Stimulated activated CD4-positive, alpha-beta T cell treated with anti-CD3 and anti-CD28 coated beads, Interleukin-1b, Interleukin-23, amount 100 ng/mL, for 1 hour (primary cell): ENCODE results near the gene PLCG2.
"Not testable (repeated sequence)": the region's sequence is repeated elsewhere in the genome, so short reads cannot be mapped to it uniquely, and the experiment has no call there.

Experiments used
- DNase-seq, 2 donors: peaks; one replicate each; pipeline ENCODE4 v3.0.0-alpha.2; 2020; ENCODE audit warnings: low read depth in 2 of 2

PLCG2 gene

DNA sequence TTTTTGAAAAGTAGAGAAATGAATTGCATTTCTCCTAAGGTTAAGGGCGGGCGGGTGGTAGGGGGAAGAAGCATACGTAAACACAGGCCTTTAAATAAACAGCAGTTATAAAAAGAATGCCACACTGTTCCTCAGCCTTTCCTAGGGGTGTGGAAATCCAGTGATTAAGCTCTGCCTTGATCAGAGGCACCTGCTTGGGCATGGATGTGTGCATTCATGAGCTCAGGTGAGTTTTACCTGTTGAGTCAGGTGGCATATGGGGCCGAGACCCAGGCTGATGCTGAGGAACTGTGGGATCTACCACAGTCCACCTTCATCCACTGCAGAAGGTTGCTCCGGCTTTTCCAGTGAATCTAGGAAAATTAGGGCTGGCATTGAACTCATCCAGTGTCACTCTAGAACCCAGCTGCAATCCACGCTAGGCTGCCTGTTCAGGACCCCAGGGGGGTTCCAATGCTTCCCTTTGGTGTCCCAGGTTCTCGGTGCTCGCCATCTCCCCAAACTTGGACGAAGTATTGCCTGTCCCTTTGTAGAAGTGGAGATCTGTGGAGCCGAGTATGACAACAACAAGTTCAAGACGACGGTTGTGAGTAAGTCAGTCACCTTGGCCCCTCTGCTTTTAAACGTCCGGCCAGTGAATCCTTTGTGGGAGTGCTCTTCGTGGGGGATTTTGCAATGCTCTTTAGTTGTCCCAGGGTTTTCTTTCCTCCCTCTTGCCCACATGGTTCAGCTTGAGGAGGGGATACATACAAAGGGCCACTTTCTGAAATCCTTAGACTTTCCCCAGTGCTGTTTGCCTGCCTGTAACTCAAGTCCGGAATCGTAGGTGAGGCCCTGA, 159.5 kb downstream of the PLCG2 start:
- no peak for DNase-seq

DNA sequence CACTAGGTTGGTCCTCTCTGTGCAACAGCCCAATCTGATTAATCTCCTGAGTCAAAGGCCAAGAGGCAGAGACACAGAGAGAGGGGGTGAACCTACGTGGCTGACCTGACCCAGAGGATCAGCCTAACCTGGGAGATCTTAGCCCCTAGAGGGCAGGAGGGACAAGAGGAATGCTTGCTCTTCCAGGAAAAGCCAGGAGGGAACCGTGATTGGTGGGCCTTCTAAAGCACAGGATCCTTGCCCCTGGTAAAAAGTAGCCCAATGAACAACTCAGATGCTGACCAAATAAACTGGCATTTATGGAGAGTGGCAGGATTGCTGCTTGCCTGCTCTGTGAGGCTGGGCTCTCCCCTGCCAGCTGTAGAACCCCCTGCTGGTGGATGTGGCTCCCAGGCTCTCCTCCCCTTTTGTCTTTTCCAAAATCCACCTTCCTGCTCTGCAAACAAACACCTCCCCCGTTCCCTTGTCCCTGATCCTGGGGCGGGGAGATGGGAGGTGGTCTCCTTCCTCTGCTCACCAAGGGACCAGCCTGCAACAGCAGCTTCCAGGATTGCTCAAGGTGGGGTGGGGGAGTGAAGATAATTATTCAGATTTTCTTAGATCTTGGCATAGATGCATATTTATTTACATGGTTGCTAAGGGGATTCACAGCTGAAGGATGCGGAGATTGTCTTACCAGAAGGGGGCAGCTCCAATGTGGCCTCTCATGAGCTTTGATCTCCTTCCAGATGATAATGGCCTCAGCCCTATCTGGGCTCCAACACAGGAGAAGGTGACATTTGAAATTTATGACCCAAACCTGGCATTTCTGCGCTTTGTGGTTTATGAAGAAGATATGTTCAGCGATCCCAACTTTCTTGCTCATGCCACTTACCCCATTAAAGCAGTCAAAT, 160.3 kb downstream of the PLCG2 start:
- DNase-seq: no peak

DNA sequence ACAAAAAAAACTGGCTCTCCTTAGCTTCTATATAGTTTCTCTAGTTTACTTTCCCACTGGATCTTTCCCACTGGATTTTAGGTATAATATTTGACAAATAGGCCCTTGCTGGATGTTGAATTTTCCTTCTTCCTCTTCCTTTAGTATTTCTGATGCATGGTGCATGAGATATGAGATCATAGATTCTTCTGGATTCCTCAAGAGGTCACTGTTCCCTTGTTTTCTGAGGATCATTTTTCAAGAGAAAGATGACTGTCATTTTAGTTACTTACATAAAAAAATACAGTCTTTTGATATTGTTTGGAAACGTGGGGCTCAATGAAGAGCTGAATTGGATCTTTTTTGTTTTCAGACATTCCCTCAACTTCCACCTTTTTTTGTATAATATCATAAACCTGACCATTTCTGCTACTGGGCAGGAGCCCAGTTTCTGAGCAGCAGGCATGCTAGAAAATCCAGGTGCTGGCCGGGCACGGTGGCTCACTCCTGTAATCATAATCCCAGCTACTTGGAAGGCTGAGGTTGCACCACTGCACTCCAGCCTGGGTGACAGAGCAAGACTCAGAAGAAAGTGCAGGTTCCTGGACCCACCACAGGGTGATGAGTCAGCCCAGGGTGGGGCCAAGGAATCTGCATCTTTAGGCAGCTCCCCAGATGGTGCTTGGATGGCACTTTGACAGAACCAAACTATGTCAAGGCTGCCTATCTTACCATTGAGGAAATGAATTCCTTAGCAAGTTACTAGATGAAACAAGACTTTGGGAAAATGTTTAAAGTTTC, 161.9 kb downstream of the PLCG2 start:
- no peak for DNase-seq

DNA sequence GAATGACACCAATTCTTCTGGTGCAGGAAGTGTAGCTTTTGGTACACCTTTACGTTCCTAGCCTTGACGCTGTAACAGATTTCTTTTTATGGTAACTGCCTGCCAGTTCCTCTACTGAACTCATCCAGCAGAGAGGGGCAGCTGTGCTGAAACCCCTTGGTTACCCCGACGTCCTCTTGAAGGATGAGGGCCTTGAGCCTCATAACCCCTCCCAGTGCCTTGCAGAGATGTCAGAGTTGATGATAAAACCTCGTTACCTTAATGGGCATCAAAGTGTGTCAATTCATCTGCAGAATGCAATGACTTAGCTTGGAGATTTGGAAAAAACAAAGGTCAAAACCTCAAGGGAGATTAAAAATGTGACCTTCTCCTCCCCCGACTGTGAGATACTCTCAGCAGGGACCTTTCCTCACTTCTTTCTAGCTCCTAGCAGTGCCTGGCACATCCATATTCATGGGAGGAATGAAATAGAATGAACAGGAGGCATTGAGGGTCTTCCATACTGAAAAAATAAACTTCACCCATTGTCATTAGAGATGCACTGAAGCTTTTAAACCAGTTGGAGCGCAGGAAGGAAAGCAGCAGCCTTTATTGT, 163.0 kb downstream of the PLCG2 start:
- DNase-seq: no peak

DNA sequence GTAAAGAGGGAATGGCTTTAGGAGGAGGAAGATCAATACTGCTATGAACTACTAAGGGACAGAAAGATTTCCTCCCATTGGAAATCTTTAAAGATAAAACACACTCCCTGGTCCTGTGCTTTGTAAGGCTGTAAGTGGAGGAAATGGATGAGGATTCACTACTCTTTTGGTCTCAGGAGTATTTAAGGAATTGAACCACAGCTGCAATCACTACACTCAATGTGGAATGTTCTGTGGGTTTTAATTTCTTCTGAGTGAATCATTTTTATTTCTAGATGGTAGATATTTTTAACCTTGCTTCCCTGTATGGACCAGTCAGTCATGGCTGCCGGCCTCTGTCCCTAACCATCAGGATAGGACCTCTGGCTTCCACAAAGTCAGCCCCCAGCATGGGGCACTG, 166.6 kb downstream of the PLCG2 start:
- no peak for DNase-seq

DNA sequence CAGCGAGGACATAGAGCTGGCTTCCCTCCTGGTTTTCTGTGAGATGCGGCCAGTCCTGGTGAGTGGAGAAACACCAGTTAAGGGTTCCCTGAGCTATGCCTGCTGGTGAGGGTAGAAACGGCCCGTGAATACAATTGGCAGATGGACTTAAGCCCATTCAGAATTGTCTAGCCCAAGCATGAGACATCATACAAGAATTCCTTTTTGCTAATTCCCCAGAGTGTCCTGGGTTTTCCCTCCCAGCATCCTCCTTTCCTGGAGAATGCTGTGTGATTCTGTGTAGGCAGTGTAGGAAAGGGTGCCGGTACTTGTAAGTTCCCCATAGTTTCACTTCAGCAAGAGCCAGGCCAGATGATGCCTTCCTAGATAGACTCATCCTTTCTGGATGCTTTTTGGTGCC, 167.1 kb downstream of the PLCG2 start:
- no peak for DNase-seq

DNA sequence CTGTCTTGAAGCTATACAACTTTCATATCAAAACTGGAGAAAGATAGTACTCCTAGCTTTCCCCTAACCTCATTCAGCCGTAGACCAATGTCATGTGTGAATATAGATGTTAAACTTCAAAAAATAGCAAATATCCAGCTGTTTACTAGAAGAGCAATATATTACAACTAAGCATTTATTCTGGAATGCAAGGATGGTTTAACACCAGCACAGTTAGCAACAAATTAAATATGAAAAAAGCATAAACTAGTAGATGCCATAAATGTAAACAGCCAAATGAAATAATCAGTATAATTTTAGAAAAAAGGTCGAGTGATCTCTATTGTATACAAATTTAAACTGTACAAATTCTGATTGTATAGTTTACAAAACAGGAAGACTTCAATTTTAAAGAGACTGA, 172.5 kb downstream of the PLCG2 start:
- no peak for DNase-seq

DNA sequence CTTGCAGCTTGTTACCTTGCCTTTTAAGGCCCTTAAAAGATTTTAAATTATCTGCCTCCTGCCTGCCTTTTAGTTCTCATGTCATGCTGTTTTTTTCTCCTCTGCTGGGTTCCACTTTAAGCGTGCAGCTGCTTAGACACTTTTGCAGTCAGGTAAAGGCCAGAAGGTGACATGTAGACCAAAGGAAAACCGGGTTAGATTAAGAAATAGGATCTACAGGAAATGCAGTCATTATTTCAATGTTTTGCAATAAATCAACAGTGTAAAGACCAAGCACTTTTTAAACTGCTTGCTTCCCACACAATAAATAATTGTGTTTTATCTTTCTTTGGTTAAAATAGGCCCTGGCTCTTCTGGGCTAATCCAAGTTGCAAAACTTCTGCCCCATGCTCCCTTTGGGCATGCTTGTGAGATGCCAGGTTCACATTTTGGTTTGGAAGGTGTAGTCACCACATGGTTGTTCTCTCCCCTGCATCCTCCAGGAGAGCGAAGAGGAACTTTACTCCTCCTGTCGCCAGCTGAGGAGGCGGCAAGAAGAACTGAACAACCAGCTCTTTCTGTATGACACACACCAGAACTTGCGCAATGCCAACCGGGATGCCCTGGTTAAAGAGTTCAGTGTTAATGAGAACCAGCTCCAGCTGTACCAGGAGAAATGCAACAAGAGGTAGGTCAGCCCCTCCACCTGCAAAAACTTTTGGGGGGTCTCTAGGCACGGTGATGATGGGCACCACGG, 177.3 kb downstream of the PLCG2 start:
- no peak for DNase-seq

DNA sequence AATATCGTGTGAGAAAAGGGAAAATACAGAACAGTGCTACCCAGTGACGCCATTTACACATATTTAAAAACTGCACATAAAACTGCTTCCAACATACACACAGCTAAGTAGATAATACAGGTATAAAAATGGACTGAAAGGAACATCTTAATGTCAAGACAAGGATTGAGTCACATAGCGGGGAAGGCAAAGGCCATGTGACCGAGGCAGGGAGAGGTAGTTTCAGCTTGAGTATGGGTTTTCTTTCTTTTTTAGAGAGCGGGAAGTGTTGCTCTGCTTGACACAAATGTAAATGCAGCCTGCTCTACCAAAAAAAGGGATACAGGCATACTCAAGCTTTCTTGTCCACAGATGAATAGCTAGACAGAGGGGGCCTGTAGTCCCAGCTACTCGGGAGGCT, 185.7 kb downstream of the PLCG2 start:
- no peak for DNase-seq

DNA sequence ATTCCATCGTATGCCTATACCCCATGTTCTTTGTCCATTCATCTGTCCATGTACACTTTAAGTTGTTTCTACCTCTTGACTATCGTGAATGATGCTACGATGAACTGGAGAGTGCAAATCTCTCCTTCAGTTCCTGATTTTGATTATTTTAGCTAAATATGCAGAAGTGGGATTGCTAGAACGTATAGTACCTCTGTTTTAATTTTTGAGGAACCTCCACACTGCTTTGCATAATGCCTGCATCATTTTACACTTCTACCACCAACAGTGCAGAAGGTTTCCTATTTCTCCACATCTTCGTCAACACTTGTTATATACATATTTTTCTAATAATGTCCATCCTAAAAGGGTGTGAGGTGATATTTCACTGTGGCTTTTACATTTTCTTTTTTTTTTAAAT, 188.3 kb downstream of the PLCG2 start:
- DNase-seq: no peak

DNA sequence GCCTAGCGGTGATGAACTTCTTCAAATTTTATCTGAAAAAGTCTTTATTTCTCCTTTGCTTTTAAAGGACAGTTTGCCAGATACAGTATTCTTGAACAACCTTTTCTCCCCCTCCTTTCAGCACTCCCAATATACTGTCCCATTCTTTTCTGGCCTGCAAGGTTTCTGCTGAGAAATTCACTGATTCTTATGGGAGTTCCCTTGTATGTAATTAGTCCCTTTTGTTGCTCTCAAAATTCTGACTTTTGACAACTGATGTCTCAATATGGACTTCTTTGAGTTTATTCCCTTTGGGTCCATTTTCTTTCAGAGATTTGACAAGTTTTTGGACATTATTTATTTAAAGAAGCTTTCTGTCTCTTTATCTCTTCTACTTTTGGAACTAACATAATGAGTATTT, 192.8 kb downstream of the PLCG2 start:
- DNase-seq: no peak

DNA sequence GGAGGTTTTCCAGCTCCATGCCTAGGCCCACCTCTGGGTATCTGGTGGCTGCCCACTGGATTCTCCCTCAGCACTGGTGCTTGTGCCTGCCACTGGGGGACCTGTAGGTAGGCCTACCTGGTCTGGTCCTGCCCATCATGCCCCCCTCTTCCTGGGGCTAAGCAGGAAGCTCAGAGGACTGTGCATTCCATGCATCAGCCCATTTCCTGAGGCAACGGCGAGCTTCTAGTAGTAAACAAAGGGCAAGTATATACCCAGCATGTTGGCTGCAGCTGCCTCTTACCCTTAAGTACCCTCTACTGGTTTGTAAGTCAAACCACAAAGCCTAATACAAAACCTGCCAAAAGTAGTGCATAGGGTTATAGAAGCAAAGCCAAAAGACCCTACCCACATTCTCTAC, 194.6 kb downstream of the PLCG2 start:
- DNase-seq: no peak

DNA sequence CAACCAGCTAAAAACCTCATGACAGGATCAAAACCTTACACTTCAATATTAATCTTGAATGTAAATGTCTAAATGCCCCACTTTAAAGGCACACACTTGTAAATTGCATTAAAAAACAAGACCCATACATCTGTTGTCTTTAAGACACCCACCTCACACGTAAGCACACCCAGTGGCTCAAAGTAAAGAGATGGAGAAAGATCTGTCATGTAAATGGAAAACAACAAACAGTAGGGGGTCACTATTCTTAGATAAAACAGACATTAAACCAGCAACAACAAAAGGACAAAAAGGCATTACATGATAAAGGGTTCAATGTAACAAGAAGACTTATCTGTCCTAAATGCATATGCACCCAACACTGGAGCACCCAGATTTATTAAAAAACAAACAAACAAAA, 196.5 kb downstream of the PLCG2 start:
- DNase-seq: no peak

DNA sequence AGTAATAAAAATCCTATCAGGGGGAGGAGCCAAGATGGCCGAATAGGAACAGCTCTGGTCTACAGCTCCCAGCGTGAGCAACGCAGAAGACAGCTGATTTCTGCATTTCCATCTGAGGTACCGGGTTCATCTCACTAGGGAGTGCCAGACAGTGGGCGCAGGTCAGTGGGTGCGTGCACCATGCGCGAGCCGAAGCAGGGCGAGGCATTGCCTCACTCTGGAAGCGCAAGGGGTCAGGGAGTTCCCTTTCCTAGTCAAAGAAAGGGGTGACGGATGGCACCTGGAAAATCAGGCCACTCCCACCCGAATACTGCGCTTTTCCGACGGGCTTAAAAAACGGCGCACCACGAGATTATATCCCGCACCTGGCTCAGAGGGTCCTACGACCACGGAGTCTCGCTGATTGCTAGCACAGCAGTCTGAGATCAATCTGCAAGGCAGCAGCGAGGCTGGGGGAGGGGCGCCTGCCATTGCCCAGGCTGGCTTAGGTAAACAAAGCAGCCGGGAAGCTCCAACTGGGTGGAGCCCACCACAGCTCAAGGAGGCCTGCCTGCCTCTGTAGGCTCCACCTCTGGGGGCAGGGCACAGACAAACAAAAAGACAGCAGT, 198.3 kb downstream of the PLCG2 start:
- DNase-seq: not testable (repeated sequence)

DNA sequence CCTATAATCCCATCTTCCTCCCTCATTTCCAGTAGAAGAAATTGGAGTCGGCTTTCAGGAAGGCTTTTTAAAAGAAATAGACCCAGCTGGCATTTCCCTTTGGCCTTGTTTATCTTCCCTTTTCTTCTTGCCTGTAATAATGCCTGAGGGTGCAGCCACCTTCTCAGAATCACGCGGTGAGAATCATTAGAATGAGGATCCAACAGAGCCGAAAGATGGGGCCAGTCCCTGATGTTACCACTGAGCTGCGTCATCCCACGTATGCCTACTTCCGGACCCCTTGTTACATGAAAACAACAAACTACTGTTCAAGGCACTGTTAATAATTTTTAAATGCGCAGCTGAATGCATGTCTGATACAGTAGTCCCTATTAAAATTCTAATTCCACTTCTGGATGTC, 208.0 kb downstream of the PLCG2 start:
- no peak for DNase-seq

DNA sequence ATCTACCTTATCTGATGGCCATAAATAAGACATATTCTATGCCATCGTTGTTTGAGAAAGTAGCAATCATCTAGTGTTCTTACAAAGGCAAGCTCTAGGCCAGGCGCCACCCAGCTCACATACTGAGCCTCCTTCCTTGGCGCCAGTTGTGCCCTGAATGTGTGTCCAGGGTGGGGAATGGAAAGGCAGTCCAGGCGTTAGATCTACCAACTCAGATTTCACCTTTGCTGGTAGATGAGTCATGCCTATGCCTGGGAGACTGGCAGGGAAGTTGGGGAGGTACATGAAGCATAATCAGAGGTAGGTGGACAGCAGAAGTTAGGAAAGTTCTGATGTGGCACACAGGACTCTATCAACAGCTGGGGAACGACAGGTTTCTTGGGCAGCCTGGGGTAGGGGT, 208.6 kb downstream of the PLCG2 start:
- no peak for DNase-seq

DNA sequence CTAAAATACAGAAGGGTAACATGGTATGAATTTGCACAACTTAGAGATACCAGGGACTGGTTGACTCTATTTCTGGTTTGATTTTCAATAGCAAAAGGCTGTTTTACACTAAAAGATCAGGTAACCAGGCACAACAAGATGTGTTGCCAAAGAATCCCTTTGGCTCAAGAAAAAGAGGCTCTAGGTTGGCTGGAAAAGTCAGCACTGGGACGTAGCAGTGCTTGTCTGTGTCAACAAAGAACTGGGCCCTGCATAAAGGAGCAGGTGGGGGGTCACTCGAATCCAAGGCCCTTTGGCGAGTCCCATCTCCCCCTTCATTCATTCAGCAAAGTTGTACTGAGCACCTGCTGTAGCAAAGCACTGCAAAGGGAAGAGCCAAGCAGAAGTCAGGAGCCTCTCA, 213.8 kb downstream of the PLCG2 start:
- DNase-seq: no peak

DNA sequence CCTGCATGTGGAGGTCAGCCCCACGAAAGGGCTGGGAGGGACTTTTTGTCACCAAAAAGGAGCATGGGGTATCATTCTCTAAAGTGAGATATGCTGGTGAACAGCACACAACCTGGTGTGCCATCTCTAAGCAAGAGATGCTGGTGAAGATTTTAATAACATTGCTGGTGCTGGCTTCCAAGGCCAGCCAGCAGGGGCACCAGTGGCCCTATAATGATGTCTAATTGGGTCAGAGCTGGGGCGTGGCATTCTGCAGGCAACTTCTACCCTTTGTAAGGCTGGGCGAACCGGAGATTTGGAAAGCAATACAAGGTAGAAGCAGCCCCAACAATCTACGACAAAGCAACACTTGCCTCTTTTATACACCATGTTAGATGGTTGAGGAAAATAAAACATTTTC, 215.4 kb downstream of the PLCG2 start:
- DNase-seq: no peak

DNA sequence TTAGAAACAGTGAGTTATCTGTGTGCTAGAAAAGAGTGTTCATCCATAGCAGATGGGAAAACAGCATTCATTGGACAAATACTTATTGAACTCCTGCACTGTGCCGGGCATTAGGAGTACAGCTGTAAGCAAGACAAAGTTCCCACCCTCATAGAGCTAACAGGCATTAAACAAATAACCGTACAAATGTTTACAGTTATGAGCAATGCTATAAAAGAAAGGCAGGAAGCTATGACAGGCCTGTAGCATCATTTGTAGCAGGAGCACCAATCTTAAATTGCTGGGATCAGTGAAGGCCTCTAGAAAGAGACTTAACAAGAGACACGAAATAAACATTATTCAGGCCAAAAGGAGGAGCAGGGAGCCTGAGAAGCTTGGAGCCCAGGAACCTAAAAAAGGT, 216.6 kb downstream of the PLCG2 start:
- DNase-seq: no peak

DNA sequence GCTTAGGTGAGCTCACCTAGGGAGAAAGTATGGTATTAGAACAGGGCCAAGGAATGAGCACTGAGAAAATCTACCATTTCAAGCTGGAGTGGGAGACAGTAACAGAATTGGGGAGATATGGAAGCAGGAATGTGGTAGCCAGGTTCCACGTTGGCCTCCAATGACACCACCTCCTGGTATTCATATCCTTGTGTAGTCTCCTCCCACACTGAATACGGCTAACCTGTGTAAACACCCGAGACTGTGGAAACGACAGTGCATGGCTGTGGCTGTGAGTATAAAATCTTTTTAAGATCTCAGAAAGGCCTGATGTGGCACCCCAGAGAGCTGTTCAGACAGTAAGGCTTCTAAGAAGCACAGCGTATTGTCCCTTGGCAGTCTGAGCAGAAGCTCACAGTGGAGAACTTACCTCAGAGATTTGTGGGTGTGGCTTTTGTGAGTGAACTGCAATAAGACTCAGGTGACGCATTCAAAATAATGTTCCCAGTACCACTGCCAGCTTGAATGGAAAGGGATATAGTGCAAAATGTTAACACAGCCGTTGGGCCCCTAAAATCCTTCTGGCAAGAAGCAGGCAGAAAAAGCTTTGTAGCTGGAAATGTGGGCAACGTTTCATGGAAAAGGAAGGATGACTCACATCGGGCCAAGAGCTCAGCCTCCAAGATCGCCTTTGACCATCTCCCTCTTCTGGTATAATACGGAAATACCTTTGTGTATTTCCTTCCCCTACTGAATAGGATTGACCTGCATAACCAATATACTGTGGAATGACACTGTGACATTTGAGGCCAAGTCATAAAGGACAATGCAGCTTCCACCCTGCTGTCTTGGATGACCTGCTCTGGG, 217.8 kb downstream of the PLCG2 start:
- DNase-seq: no peak
